IPS-15b (cell line): ENCODE results near the gene PIGZ.
A peak's percentile ranks its signal among the peaks of the same experiment; 100 is the strongest.

Experiments used
- H3K27me3 ChIP-seq: one replicate; pipeline ENCODE4 v1.6.1; 2013; ENCODE audit warnings: low read length; ENCODE audit not compliant: control insufficient read depth, insufficient read depth
- H3K36me3 ChIP-seq: one replicate; pipeline ENCODE4 v1.6.1; 2013; ENCODE audit warnings: low read length; ENCODE audit not compliant: control insufficient read depth, insufficient read depth
- H3K4me1 ChIP-seq: one replicate; pipeline ENCODE4 v1.6.1; 2013; ENCODE audit warnings: mild to moderate bottlenecking, low read length; ENCODE audit not compliant: control insufficient read depth, insufficient read depth
- H3K4me3 ChIP-seq: one replicate; pipeline ENCODE4 v1.5.1; 2013; ENCODE audit warnings: low read depth, low read length
- H3K9ac ChIP-seq: one replicate; pipeline ENCODE4 v1.6.1; 2013; ENCODE audit warnings: low read depth, mild to moderate bottlenecking, low read length
- H3K9me3 ChIP-seq: one replicate; pipeline ENCODE4 v1.6.1; 2013; ENCODE audit warnings: mild to moderate bottlenecking, low read length; ENCODE audit not compliant: control insufficient read depth, insufficient read depth

Gene PIGZ

GRCh38 chr3:196987022-196987421 lies 18.4 kb upstream of the PIGZ start:
- no peaks in the 10 kb centered on the region for H3K27me3 ChIP-seq

GRCh38 chr3:196985954-196986885 lies 17.6 kb upstream of the PIGZ start:
- no peak overlapping the region for H3K9ac ChIP-seq
- H3K27me3 ChIP-seq = no peaks in the 10 kb centered on the region
- H3K36me3 ChIP-seq = no peaks in the 10 kb centered on the region
- H3K4me3 ChIP-seq = no peak overlapping the region
- H3K4me1 ChIP-seq = no peaks in the 10 kb centered on the region
- no peaks in the 10 kb centered on the region for H3K9me3 ChIP-seq

More at GRCh38 chr3:196987022-196987421, 18.4 kb upstream of the PIGZ start:
- Histone ChIP-seq H3K4me3 (no peak overlapping the region), H3K9me3 (no peaks in the 10 kb centered on the region), H3K4me1 (no peaks in the 10 kb centered on the region), H3K9ac (no peak overlapping the region), H3K36me3 (no peaks in the 10 kb centered on the region)

- Histone ChIP-seq H3K27me3 (no peaks in the 10 kb centered on the region), H3K4me3 (no peak overlapping the region), H3K9me3 (no peaks in the 10 kb centered on the region), H3K4me1 (no peaks in the 10 kb centered on the region), H3K9ac (no peak overlapping the region), H3K36me3 (no peaks in the 10 kb centered on the region)
Measured at GRCh38 chr3:196985298-196985697, 16.7 kb upstream of the PIGZ start.

GRCh38 chr3:196983186-196983585 lies 14.6 kb upstream of the PIGZ start:
- Histone ChIP-seq H3K9me3 (no peaks in the 10 kb centered on the region), H3K9ac (no peak overlapping the region), H3K27me3 (no peaks in the 10 kb centered on the region), H3K4me3 (no peak overlapping the region), H3K4me1 (no peaks in the 10 kb centered on the region), H3K36me3 (no peaks in the 10 kb centered on the region)

- H3K4me1 ChIP-seq = no peaks in the 10 kb centered on the region
- H3K9me3 ChIP-seq = no peaks in the 10 kb centered on the region
- H3K9ac ChIP-seq = no peak overlapping the region
- H3K27me3 ChIP-seq = no peaks in the 10 kb centered on the region
- no peaks in the 10 kb centered on the region for H3K36me3 ChIP-seq
- no peak overlapping the region for H3K4me3 ChIP-seq
Measured at GRCh38 chr3:196981657-196982056, 13.0 kb upstream of the PIGZ start.

GRCh38 chr3:196979545-196979944 lies 10.9 kb upstream of the PIGZ start:
- Histone ChIP-seq H3K9ac (no peak overlapping the region), H3K27me3 (no peaks in the 10 kb centered on the region), H3K9me3 (no peaks in the 10 kb centered on the region), H3K36me3 (no peaks in the 10 kb centered on the region), H3K4me1 (no peaks in the 10 kb centered on the region), H3K4me3 (no peak overlapping the region)

- Histone ChIP-seq H3K9ac (no peak overlapping the region), H3K4me1 (no peaks in the 10 kb centered on the region), H3K4me3 (no peak overlapping the region), H3K27me3 (no peaks in the 10 kb centered on the region), H3K36me3 (no peaks in the 10 kb centered on the region), H3K9me3 (no peaks in the 10 kb centered on the region)
Measured at GRCh38 chr3:196976941-196977340, 8.3 kb upstream of the PIGZ start.

GRCh38 chr3:196975349-196975748 lies 6.7 kb upstream of the PIGZ start:
- Histone ChIP-seq H3K9me3 (peaks cover 4% of the 10 kb centered on the region), H3K4me1 (no peaks in the 10 kb centered on the region), H3K36me3 (no peaks in the 10 kb centered on the region), H3K27me3 (peaks cover 13% of the 10 kb centered on the region), H3K4me3 (no peak overlapping the region), H3K9ac (no peak overlapping the region)

GRCh38 chr3:196974661-196975060 lies 6.0 kb upstream of the PIGZ start:
- H3K27me3 ChIP-seq = peaks cover 18% of the 10 kb centered on the region
- H3K9me3 ChIP-seq = peaks cover 4% of the 10 kb centered on the region
- H3K9ac ChIP-seq = no peak overlapping the region
- no peaks in the 10 kb centered on the region for H3K4me1 ChIP-seq
- H3K4me3 ChIP-seq = no peak overlapping the region
- H3K36me3 ChIP-seq = no peaks in the 10 kb centered on the region

GRCh38 chr3:196971094-196971698 lies 2.6 kb upstream of the PIGZ start:
- Histone ChIP-seq H3K36me3 (no peaks in the 10 kb centered on the region), H3K4me1 (no peaks in the 10 kb centered on the region), H3K4me3 (no peak overlapping the region)

GRCh38 chr3:196970547-196971093 lies 2.0 kb upstream of the PIGZ start:
- H3K9ac ChIP-seq = no peak overlapping the region
- H3K27me3 ChIP-seq = peaks cover 54% of the 10 kb centered on the region
- H3K9me3 ChIP-seq = peaks cover 4% of the 10 kb centered on the region
- no peaks in the 10 kb centered on the region for H3K36me3 ChIP-seq
- H3K4me1 ChIP-seq = no peaks in the 10 kb centered on the region
- peak overlapping the region; percentile 10 for H3K4me3 ChIP-seq

More at GRCh38 chr3:196971094-196971698, 2.6 kb upstream of the PIGZ start:
- Histone ChIP-seq H3K27me3 (peaks cover 48% of the 10 kb centered on the region), H3K9me3 (peaks cover 4% of the 10 kb centered on the region), H3K9ac (no peak overlapping the region)
